Subcutaneous adipose tissue (tissue), 4 donors: ENCODE results near the gene NRXN3. TPM values are rescaled to one million over a fixed set of nuclear protein-coding genes. Genes with fewer than 3 reads are reported as not detected.

Experiments
- CTCF ChIP-seq: fragments of 450-650 bp; IDR thresholded peaks from one replicate; pipeline ENCODE4 v1.5.1; 2016; ENCODE audit warnings: low read depth, mild to moderate bottlenecking, control low read depth, antibody characterized with exemption, moderate library complexity
- total RNA-seq, 4 donors: library from RNA; depleted of rRNA; stranded (reverse); fragments of >200 nt; gene quantifications; one replicate each; pipeline ENCODE4 v1.1.0, GENCODE V29; 2016

The NRXN3 gene
- total RNA-seq, 4 donors from 2014 or later, result 0.57 to 2.4 (median 1.1) TPM; not detected in 1

DNA sequence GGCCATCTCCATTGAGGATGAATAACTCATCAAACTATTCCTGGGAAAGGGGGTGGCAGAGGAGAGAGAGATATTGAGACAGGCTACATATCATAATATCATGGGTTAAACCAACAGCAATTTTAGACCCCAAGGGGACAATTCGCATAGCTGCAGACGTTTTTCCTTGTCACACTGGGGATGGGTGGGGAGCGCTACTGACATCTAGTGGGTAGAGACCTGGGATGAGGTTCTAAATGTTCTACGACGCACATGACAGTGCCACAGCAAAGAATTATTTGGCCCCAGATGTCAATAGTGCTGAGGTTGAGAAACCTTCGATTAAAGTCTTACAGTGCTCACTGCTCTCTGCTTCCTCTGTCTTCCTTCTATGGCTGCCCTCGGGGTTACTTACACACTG lies 425.6 kb downstream of the NRXN3 start:
- TF ChIP-seq CTCF, result no peak

GRCh38 chr14:78598046-78598920 lies 428.1 kb downstream of the NRXN3 start:
- no peak for TF ChIP-seq CTCF

- no peak for TF ChIP-seq CTCF
These were observed 435.0 kb downstream of the NRXN3 start for GRCh38 chr14:78605025-78605762.

DNA sequence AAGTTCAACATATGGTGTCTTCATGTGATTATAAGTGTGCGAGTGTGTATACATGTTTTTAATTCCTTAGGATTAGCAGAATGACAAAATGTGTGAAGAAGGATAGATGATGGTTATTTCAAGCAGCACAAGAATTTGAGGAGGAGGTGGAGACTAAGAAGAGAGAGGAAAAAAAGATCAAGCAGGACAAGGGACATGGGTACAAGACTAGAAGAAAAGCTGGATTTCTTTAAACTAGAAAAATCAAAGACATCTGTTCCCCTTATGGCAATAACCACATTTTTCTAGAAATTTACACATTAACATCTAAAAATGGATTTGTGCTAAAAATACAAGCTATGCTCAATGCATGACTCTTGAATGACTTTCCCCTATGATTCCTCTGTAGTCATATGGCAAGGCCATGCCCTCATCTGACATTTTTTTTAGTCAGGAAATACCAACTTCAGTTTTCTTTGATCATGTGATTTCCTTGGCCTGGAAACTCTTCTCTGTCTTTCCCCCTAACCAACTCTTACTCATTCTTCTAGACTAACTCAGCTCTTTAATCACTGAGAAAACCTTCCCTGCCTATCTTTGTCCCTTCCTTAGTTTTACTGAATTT lies 435.8 kb downstream of the NRXN3 start:
- TF ChIP-seq CTCF, result no peak

DNA sequence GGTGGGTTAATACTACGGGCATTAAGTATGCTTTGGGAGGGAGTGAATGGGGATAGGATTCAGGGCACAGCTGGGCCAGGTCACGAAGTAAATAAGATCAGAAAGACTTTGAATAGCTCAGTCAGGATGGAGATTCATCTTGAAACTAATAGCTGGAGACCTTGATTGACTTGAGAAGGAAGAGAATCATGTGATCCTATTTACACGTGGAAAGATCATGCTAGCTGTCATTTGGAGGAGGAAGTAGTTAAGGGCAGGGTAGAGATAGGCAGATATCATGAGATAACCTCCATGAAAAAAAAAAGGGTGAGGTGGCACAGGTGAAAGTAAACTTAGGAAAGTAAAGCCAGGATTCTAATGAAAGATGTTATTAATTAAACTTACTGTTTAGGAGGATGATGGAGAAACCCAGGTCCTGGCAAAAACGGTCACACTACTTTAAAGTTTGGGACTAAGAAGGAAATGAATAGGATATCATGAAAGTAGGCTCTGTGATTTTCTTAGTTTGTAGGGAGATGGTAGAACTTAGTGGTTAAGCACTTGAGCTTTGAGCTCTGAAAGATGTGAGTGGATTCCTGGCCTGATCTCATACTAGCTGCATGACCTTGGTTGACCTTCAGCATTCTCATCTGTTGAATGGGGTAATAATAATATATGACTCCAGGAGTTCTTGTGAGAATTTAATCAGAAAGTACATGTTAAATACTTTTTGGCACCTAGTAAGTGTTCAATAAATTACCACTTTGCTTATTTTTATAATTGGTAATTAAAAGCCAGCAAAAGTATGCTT lies 439.0 kb downstream of the NRXN3 start:
- no peak for TF ChIP-seq CTCF

- TF ChIP-seq CTCF, result no peak
These were observed 440.8 kb downstream of the NRXN3 start for GRCh38 chr14:78610994-78611393.
